KMS-11 (cell line): ENCODE measurements around the gene FGD6.
"Not testable (repeated sequence)": the region's sequence is repeated elsewhere in the genome, so short reads cannot be mapped to it uniquely, and the experiment has no call there.

Experiments used
- H2AFZ ChIP-seq: fragments of 200-600 bp; sonication (generic); 2 replicates; pipeline ENCODE4 v1.6.1; 2016; ENCODE audit warnings: antibody characterized with exemption, mixed run types, low read depth
- H3K27ac ChIP-seq: fragments of 200-600 bp; sonication (generic); 2 replicates; pipeline ENCODE4 v1.6.1; 2016; ENCODE audit warnings: mild to moderate bottlenecking, mixed run types
- H3K27me3 ChIP-seq: fragments of 200-600 bp; sonication (generic); 2 replicates; pipeline ENCODE4 v1.6.1; 2017; ENCODE audit warnings: mild to moderate bottlenecking, low read depth, mixed run types, moderate library complexity; ENCODE audit not compliant: insufficient read depth
- H3K36me3 ChIP-seq: fragments of 200-600 bp; sonication (generic); 2 replicates; pipeline ENCODE4 v1.6.1; 2017; ENCODE audit warnings: mild to moderate bottlenecking, mixed run types; ENCODE audit not compliant: insufficient read depth
- H3K4me1 ChIP-seq: fragments of 200-600 bp; sonication (generic); 2 replicates; pipeline ENCODE4 v1.6.1; 2016; ENCODE audit warnings: mild to moderate bottlenecking, low read depth, mixed run types; ENCODE audit not compliant: poor library complexity, severe bottlenecking
- H3K4me2 ChIP-seq: fragments of 200-600 bp; sonication (generic); 2 replicates; pipeline ENCODE4 v1.7.0; 2016; ENCODE audit warnings: mild to moderate bottlenecking, mixed run types
- H3K4me3 ChIP-seq: fragments of 200-600 bp; sonication (generic); IDR thresholded peaks from 2 replicates; pipeline ENCODE4 v1.6.1; 2017; ENCODE audit warnings: low read depth, low read length, mixed read lengths; ENCODE audit not compliant: insufficient read depth
- H3K79me2 ChIP-seq: fragments of 200-600 bp; sonication (generic); 2 replicates; pipeline ENCODE4 v1.6.1; 2016; ENCODE audit warnings: low read depth, mixed run types; ENCODE audit not compliant: insufficient read depth
- H3K9ac ChIP-seq: fragments of 200-600 bp; sonication (generic); 2 replicates; pipeline ENCODE4 v1.6.1; 2016; ENCODE audit warnings: mild to moderate bottlenecking, mixed run types
- H4K20me1 ChIP-seq: fragments of 200-600 bp; sonication (generic); 2 replicates; pipeline ENCODE4 v1.6.1; 2016; ENCODE audit warnings: mild to moderate bottlenecking, mixed run types; ENCODE audit not compliant: insufficient read depth
- CTCF ChIP-seq: fragments of 200-600 bp; sonication (generic); conservative IDR thresholded peaks from 2 replicates; pipeline ENCODE4 v1.6.1; 2017; ENCODE audit warnings: low read depth, mild to moderate bottlenecking, antibody characterized with exemption, low read length, moderate library complexity, mixed read lengths

The FGD6 gene

DNA sequence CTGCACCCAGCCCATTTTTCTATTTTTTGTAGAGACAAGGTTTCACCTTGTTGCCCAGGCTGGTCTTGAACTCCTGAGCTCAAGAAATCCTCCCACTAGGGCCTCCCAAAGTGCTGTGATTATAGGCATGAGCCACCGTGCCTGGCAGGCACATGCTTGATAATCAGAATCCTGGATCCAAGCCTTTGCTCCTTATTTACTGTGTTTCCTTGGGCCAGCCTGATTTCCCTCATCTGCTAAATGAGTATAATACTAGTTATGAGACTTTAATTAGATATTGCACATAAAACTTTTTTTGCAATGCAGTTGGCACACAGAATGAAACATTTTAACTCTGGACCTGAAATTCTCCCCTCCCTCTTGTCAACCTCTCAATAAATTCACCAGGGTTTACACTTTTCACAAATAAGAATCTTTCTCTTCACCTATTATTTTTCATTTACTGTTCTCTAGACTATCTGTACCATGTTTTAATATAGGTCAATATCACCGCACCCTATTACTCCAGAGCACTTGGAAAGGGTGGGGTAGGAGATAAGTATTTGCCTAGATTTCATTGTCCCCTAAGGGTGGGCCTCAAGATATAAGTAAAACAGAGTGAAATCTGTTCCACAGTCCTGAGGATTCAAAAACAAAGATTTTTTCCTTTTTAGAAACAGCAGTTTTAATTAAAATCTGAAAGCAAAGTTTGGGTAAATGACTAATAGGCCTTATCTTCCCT, 74.7 kb downstream of the FGD6 start:
- no peak for TF ChIP-seq CTCF
- H3K36me3 ChIP-seq = no peaks in the 10 kb centered on the region
- no peak overlapping the region for H3K9ac ChIP-seq
- no peak overlapping the region for H3K4me3 ChIP-seq
- no peaks in the 10 kb centered on the region for H4K20me1 ChIP-seq
- H3K79me2 ChIP-seq = no peaks in the 10 kb centered on the region
- H3K27ac ChIP-seq = no peak overlapping the region
- no peak overlapping the region for H2AFZ ChIP-seq
- no peaks in the 10 kb centered on the region for H3K4me1 ChIP-seq
- no peak overlapping the region for H3K4me2 ChIP-seq
- no peaks in the 10 kb centered on the region for H3K27me3 ChIP-seq

DNA sequence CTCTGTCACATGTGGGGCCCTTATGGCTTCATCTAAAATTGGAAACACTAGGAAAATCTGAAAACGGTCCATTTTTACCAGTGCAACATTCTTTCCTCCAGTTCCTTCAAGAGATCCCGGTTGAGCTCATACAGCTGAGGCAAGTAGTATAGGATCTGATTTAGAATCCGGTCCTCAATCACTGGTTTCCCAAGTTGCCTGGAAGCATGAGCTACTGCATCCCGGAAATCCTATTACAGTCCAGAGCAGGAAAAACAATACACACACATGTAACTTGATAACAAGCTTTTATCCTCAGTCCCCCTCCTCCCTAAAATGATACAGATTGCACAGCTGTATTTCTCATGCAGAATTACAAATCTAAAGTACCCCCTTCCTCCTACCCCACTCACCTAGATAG, 76.0 kb downstream of the FGD6 start:
- no peaks in the 10 kb centered on the region for H3K79me2 ChIP-seq
- H2AFZ ChIP-seq = no peak overlapping the region
- no peaks in the 10 kb centered on the region for H4K20me1 ChIP-seq
- H3K4me1 ChIP-seq = no peaks in the 10 kb centered on the region
- no peak overlapping the region for H3K4me2 ChIP-seq
- H3K27ac ChIP-seq = no peak overlapping the region
- H3K9ac ChIP-seq = no peak overlapping the region
- no peak overlapping the region for H3K4me3 ChIP-seq
- no peaks in the 10 kb centered on the region for H3K27me3 ChIP-seq
- no peak for TF ChIP-seq CTCF
- no peaks in the 10 kb centered on the region for H3K36me3 ChIP-seq

DNA sequence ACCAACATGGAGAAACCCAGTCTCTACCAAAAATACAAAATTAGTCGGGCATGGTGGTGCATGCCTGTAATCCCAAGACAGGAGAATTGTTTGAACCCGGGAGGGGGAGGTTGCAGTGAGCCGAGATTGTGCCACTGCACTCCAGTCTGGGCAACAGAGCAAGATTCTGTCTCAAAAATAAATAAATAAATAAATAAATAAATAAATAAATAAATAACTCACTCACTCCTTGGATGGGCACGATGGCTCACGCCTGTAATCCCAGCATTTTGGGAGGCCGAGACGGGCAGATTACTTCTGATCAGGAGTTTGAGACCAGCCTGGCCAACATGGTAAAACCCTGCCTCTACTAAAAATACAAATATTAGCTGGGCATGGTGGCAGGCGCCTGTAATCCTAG, 79.2 kb downstream of the FGD6 start:
- not testable (repeated sequence) for H3K4me2 ChIP-seq, H3K36me3 ChIP-seq, H3K4me1 ChIP-seq, H3K79me2 ChIP-seq, H3K9ac ChIP-seq, H3K4me3 ChIP-seq, H4K20me1 ChIP-seq, H2AFZ ChIP-seq, H3K27me3 ChIP-seq, H3K27ac ChIP-seq

GRCh38 chr12:95136598-95136997, 80.7 kb downstream of the FGD6 start:
- no peak for TF ChIP-seq CTCF
- Histone ChIP-seq H3K36me3 (no peaks in the 10 kb centered on the region), H3K79me2 (no peaks in the 10 kb centered on the region), H3K4me2 (no peak overlapping the region), H3K9ac (no peak overlapping the region), H3K4me3 (no peak overlapping the region), H3K4me1 (no peaks in the 10 kb centered on the region), H3K27me3 (no peaks in the 10 kb centered on the region), H2AFZ (no peak overlapping the region), H3K27ac (no peak overlapping the region), H4K20me1 (no peaks in the 10 kb centered on the region)

GRCh38 chr12:95134085-95134484, 83.2 kb downstream of the FGD6 start:
- H3K79me2 ChIP-seq = no peaks in the 10 kb centered on the region
- H2AFZ ChIP-seq = no peak overlapping the region
- no peak overlapping the region for H3K4me3 ChIP-seq
- TF ChIP-seq CTCF = no peak
- H3K27ac ChIP-seq = no peak overlapping the region
- H3K4me2 ChIP-seq = no peak overlapping the region
- no peaks in the 10 kb centered on the region for H3K36me3 ChIP-seq
- H3K9ac ChIP-seq = no peak overlapping the region
- no peaks in the 10 kb centered on the region for H4K20me1 ChIP-seq
- H3K4me1 ChIP-seq = no peaks in the 10 kb centered on the region
- H3K27me3 ChIP-seq = no peaks in the 10 kb centered on the region
